ENCODE measurements around the gene ERC2.
A peak's percentile ranks its signal among the peaks of the same experiment; 100 is the strongest.

The ERC2 gene

DNA sequence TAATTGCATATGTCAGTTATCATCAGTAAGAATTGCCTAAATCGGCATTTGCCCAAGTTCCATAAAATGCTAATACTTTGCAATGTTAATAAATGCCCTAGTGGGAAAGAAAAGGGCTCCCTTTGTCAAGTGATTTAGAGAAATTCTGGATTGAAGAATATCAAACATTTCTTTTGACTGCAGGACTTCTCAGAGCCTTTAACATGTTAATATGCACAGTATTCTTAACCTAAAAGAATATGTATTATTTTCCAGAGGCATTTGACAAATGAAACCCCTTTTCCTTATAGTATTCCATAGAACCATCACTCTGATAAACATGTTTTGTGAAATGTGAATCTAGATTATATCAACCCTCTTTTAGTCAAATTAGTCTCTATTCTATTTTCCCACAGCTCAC, 529.0 kb downstream of the ERC2 start:
- DNase-seq, result no peak
- intact Hi-C loops (cut with DNase I), result no loop called here

DNA sequence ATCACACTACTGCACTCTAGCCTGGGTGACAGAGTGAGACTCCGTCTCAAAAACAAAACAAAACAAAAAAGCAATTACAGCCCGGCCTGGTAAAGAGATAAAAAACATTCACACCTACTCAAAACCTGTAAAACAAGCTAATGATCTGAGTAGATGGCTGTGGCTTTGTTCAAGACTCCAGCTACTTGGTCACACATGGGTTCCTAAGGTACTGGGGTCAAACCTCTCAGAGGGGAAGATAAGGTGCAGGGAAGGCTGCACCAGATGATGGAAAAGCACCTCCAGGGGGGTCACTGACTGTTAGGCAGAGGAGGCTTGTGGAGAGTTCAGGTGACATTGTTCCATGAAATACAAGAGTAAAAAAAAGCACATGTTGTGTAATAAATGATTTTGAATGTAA, 531.0 kb downstream of the ERC2 start:
- intact Hi-C loops (cut with DNase I), result no loop called here
- no peak for DNase-seq

DNA sequence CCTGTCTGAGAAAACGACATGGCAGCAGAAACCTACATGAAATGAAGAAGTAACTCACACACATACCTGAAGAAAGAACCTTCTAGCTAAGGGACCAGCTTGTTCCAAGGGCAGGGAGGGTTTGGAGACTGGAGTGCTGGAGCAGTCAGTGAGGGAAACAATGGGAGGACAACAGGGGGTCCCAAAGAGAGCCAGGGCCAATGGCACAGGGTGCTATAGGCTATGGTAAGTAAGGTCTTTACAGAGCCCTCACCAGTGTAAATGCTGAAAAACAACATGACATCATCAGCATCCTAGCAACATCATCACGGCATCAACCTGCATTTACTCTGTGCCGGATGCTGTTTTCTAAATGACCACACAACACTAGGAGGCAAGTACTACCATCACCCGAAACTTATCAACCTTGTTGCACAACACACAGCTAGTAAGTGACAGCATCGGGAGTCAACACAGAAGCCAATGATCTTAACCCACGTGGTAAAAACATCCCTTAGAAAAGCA, 531.7 kb downstream of the ERC2 start:
- DNase-seq, result no peak
- intact Hi-C loops (cut with DNase I), result no loop called here

DNA sequence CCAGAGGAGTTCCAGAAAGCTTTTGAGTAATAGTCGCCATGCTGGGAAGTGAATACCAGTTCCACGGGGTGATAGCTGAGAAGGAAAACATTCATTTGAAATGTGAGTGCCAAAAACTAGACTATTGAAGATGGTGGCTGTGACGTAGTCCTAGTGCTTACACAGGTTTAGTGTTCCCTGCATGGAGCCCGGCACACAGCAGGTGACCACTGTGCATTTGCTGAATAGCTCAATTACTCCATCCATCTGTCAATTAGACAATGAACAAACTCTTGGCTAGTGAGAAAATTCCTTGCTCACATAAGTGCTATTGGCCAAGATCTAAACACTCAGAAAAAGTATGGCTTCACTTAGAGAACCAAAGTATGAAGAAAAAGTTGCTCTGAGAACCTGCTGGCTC, 533.0 kb downstream of the ERC2 start:
- DNase-seq, result no peak
- intact Hi-C loops (cut with DNase I), result no loop called here

DNA sequence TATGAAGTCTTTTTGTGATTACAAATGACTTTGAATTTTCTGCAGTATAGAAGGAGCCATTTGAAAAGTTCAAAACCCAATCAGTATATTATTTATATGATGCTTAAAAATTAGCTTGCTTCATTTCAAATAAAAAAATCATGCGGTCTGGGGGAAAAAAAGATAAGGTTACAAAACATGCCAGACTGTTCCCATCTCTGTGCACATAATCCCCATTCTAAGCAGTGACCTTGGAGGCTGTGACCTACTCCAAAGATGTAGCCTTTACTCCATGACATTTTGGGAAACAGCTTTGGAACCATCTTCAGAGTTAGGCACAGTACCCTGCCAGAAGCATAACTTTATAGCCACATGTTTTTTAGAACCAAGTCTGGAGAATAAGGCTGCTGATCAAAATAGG, 533.5 kb downstream of the ERC2 start:
- intact Hi-C loops (cut with DNase I), result no loop called here
- no peak for DNase-seq

DNA sequence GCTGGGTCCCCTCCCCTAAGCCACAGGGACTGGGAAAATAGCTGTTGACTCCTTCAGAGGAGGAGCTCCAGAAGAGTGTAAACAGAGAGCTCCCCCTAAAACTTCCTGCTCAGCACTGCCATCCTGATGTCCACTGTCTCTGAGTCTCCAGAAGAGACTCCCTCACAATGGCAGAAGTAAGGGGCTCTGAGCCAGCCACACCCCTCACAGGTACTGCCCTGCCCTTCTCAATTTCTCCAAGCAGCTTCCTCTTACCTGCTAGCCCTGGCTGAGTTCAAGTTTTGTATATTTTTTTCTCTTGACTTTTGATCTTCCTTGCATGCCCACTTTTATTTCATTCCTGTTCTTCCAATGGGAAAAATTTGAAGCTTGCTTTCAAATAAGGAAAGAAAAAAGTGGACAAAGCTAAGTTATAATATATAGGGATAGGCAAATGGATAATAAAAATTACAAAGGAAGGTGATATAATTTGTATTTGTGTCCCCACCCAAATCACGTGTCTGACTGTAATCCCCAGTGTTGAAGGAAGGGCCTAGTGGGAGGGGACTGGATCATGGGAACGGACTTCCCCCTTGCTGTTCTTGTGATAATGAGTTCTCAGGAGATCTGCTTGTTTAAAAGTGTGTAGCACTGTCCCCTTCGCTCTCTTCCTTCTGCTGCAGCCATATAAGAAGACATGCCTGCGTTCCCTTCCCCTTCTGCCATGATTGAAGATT, 539.0 kb downstream of the ERC2 start:
- DNase-seq, result no peak
- intact Hi-C loops (cut with DNase I), result no loop called here

DNA sequence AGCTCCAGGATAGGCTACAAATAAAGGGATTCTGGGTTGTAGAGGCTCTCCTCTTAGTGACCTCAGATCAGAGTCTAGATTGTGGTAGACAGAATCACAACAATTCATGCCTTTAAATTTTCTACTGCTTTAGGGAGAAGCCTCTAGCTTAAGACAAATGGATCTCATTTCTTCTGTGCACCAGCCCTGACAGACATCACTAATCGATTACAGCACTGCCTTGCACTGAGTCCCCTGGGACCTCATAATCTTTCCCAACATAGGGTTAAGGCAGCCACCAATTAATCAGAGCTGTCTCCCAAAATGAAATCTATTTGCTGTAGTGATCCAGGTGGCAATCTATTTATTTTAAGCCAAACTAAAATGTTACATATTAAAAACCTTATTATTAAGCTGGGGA, 544.6 kb downstream of the ERC2 start:
- intact Hi-C loops (cut with DNase I), result no loop called here
- DNase-seq, result no peak

DNA sequence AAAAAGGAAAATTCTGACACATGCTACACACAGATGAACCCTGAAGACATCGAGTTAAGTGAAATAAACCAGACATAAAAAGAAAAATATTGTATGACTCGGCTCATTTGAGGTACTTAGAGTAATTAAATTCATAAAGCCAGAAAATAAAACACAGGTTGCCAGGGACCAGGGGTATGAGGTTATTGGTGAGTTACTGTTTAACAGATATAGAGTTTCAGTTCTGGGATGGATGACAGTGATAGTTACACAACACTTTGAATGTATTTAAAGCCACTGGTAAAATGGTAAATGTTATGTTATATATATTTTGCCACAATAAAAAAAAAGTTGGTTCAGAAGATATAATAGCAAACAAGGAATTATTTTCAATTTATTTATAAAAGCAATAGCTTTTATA, 545.1 kb downstream of the ERC2 start:
- intact Hi-C loops (cut with DNase I), result no loop called here
- no peak for DNase-seq

DNA sequence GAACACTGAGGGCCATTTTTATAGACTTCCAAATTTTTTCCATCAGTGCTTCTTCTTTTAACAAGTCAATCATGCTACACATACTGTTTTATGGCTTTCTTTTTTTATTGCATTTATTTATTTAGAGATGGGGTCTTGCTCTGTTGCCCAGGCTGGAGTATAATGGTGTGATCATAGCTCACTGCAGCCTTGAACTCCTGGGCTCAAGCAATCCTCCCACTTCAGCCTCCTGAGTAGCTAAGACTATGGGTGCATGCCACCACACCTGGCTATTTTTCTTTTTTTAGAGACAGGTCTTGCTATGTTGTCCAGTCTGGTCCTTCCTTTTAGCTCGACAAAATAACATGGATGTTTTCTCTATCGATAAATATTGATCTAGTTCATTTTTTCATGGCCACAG, 555.4 kb downstream of the ERC2 start:
- DNase-seq, result no peak
- intact Hi-C loops (cut with DNase I), result no loop called here

DNA sequence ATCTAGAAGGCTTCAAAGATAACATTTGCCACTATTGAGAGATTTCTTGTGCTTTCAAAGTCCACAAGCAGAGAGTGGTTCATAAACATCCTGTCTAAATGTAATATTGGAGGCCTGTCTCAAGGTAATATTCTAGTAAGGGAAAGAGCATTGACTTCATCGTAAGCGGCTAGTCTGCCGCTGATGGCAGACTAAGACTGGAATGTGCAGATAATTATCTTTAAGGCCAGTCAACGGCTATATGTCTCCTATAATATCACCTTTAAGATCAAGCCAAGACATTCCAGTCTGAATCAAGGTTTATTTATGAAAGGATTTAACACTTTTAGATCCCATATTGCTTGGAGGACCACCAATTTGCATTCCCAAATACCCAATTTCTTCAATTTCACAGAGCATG, 557.0 kb downstream of the ERC2 start:
- intact Hi-C loops (cut with DNase I), result no loop called here
- no peak for DNase-seq

DNA sequence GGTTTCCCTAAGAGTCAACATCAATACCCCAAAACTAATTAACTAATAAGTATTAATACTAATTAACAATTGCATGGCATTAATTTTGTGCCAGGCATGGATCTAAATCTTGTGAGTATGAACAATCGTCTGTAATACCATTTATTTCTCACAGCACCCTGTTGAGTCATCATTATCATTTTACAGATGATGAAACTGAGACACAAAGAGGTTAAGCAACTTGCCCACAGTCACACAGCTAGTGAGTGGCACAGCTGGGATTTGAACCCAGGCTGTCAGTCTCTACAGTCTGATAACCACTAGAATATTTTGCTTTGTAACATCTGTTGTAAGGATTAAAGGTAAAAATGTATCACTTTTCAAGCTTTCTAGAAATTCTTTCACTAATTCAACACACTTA, 557.7 kb downstream of the ERC2 start:
- intact Hi-C loops (cut with DNase I), result no loop called here

DNA sequence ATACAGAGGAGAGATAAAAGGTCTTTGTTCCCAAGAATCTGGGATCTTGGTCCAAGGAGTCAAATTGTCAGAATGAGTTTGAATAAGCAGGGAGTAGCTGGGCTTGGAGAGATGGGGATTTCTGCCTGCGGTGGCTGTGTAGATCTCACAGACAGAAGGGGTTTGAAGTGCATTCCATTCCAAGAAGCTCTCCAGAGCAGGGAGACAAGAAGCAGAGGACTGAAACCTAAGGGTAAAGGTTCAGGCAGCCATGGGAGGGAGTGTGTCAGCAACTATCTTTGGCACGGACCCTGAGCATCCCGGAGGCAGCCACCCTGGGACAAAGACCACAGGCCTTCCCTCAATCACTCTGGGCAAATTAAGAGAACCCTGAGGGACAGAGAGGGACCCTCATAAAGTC, 558.9 kb downstream of the ERC2 start:
- DNase-seq, result no peak
- intact Hi-C loops (cut with DNase I), result no loop called here

More for the DNA sequence above, 557.7 kb downstream of the ERC2 start:
- no peak for DNase-seq

DNA sequence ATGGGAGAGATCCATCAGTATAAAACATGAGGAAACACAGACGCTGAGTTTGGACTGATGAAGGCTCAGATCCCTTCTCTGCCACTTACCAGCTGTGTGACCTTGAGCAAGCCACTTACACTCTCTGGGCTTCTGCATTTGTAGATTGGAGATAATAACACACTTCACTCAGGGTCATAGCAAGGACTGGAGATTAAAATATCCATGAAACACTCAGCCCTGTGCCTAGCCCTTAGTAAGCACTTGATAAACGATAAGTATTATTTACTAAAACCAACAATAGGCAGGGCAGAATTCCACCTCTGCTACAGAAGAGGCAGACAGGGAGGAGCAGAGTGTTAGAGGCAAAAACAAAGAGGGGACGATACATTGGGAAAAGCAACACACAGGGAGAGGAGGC, 560.7 kb downstream of the ERC2 start:
- intact Hi-C loops (cut with DNase I), result no loop called here
- no peak for DNase-seq

DNA sequence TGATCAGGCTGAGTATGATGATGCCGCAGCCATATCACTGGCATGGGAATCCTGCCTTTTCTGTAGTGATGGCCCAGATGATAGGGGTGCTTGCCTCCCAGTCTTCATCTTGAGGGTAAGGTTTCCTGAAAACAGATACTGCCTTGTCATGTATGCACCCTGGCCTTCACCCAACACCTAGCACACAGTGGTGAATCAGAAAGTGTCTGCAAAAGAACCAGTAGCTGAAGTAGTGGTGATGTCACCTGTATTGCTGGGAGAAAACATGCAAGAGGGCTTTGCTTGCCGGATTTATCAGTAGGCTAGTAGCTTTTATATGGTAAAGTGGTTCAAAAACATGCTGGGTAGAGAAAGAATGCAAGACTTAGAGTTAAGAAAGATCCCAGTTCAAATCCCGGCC, 561.4 kb downstream of the ERC2 start:
- DNase-seq, result no peak
- intact Hi-C loops (cut with DNase I), result no loop called here

DNA sequence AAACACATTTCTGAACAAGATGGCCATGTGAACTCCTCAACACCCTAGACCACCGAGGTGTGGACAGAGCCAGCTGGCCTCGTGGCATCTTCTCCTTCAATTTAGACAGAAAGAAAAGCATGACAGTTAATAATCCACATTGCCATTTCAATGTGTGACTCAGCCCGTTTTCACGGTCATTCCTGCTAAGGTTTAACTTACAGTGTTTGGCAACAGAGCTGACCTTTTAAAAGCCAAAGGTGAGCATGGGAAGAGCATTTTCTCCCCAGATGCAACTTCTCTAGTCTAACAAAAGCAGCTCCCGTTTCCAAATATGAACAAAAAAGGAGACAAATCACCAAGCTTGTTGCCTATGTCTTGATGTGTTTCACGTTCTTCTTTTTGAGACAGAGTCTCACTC, 563.6 kb downstream of the ERC2 start:
- intact Hi-C loops (cut with DNase I), result no loop called here
- no peak for DNase-seq

DNA sequence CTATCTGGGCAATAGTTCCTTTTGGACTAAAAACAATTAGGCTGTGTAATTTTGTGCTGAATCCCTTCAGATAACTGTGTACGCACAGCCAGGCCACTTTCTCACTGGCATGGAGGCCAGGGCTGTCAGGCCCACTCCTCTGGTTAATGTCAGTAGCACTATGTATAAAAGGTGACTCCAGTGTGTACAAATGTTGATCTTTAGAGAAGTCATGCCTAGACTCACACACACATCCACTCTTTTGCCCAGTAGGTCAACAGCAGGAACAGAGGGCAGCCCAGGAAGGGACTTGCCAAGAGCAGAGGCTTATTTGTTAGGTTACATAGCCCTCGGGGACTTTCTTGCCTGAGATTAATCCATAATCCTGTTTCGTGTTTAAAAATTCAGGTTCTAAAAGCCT, 564.6 kb downstream of the ERC2 start:
- intact Hi-C loops (cut with DNase I), result no loop called here
- no peak for DNase-seq

DNA sequence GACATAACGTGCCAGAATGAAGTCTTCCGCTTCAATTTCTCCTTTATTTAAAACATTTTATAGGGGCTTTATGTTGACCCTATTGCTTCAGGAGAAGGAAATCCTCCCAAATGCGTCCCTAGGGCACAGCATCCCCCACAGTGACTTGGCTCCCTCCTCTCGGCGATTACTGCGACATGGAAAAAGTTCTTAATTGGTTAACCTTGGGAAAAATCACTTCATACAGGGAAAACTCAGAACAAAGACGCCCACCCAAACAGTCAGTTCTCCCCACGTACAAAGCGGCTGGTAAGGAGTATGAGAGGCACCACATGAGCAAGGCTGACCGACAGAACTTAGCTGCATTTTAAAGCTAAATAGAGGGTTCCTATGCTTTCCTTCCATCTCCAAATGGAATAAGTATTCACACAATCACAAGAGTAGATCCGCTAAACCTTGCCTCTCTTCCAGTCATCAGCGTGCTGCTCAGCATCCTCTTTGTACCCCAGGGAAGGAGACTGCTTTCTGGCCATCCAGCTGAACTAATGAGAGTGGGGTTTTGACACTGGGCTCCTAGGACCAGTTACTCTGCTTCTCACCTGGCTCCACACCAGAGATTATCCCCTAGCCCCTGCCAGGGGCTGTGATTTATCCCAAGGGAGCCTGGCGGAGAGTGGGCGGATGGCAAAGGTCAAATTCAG, 565.9 kb downstream of the ERC2 start:
- DNase-seq, result no peak
- intact Hi-C loops (cut with DNase I), result no loop called here

DNA sequence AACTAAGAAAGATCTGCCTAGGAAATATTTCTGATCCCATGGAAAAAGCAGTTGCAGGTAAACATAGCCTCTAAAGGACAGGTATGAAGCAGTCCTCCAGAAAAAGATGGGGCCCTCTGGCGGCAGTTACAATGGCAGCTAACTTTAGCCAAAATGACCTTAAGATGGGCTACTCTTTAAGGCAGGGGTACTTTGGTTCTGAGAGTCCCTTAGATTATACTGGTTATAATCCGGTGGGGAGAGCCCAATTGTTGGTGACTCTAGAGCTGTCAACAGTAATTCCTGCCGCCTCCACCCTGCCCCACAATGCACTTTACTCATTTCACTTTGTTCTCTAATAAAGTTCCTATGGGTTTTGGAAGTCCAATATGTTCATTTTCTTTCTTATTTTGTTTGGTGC, 568.4 kb downstream of the ERC2 start:
- DNase-seq, result no peak
- intact Hi-C loops (cut with DNase I), result no loop called here

DNA sequence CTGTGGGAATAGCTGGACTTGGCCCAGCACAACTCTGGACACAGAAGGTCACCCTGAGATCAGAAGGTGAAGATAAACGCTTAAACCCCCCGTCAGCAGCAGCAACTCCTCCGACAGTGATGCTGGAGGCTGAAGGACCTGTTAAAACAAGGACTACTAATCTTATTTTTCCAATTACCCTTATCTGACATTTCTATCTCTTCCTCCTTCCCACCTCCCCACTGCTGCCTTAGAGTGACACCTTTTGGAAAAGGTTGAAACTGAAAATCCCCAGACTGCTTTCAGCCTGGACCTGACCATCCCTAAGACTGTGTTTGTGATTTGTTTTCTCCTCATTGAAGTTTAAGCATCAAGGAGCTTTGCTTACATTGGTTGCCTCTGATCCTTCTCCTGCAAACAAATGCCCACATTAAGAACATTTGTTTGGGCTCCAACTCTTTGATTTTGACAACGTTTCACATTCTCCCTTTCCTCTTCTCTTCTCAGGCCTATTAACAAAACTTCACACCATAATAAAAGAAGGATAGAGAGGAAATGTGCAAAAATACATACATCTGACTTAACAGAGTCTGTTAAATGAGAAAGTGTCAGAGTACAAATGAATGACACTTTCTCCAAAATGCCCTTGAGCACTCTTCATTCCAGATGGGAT, 570.6 kb downstream of the ERC2 start:
- intact Hi-C loops (cut with DNase I), result no loop called here
- DNase-seq, result peak in 1 of 42 donors; percentile 24

DNA sequence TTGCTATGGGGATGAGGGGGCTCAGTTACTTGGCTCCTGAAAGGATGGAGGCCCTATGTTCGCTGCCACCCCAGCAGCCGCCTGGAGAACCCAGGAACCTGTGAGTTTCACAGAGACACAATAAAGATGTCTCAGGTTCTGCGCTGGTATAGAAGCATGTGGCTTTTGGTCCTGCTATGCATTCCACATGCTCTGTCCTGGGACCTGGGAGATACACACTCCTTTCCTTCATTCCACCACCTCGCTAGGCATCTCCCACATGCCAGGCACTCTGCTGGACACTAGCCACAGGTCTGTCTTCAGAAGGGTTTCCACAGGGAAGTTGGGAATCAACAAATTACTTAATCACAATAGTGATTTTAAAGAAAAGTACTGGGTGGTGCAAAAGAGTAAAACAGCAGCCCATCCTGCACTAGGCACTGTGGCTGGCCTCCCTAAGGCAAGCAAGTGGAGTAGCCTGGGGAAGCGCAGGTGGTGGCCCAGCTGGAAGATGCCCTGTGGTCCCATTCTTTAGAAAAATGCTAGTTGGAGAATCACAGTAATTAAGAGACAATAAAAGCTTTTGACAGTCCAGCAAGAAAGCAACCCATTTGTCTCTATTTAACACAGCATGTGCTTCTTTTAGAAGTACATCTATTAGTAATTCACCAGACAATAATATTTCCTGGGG, 572.2 kb downstream of the ERC2 start:
- DNase-seq, result no peak
- intact Hi-C loops (cut with DNase I), result no loop called here

Data from head of caudate nucleus (tissue), 42 donors.